ENCODE measurements around the gene ZGPAT.
"Not testable (repeated sequence)": the region's sequence is repeated elsewhere in the genome, so short reads cannot be mapped to it uniquely, and the experiment has no call there.

ZGPAT gene

DNA sequence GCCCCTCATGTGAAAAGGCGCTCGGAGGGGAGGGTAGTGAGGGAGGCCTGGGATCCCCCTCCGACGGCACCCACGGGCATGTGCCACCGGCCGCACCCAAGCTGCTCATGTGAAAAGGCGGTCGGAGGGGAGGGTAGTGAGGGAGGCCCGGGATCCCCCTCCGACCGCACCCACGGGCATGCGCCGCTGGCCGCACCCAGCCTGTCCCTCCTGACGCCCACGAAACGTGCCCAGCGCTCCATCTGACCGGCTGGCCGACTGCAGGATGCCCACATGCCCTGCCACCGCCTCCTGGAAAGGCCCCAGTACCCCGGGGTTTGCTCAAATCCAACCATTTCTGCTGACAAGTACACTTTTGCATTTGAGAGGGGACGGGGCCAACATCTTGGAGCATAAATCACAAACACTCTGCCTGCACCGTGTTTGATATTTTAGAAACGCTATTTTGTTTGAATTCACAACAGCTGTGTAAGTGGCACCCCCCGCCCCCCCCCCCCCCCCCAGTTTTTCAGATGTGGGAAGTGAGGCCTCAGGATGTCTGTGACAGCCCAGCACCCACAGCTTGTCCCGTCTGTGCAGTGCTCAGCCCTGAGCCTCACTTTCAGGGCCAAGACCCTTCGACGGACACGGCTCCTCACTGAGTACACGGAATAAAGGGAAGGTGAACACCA is 65.9 kb downstream of the ZGPAT start:
- Histone ChIP-seq H4K20me1 (ENCODE audit: insufficient read depth, low read length) (no peaks in the 10 kb centered on the region), H3K4me2 (ENCODE audit: low read length) (peak overlapping the region; percentile 53), H3K4me3 (ENCODE audit: low read length) (no peak overlapping the region), H3K4me1 (ENCODE audit: low read length) (peaks cover 6% of the 10 kb centered on the region; the same call in 1 of the 2 replicates), H2AFZ (ENCODE audit: low read depth, low read length) (no peak overlapping the region), H3K9me3 (ENCODE audit: insufficient read depth, low read length) (peaks cover 5% of the 10 kb centered on the region; the same call in 1 of the 2 replicates), H3K27me3 (ENCODE audit: low read depth, low read length) (no peaks in the 10 kb centered on the region), H3K79me2 (ENCODE audit: low read length) (no peaks in the 10 kb centered on the region), H3K36me3 (replicated peaks; ENCODE audit: low read depth, low read length) (no peaks in the 10 kb centered on the region), H3K27ac (ENCODE audit: low read length) (no peak overlapping the region), H3K9ac (ENCODE audit: low read length) (no peak overlapping the region)
- TF ChIP-seq EZH2phosphoT487 (IDR thresholded peaks at IDR 0.05; ENCODE audit: low read depth) (no peak), CTCF (IDR thresholded peaks at IDR 0.05; ENCODE audit: low read depth, low read length) (no peak)

DNA sequence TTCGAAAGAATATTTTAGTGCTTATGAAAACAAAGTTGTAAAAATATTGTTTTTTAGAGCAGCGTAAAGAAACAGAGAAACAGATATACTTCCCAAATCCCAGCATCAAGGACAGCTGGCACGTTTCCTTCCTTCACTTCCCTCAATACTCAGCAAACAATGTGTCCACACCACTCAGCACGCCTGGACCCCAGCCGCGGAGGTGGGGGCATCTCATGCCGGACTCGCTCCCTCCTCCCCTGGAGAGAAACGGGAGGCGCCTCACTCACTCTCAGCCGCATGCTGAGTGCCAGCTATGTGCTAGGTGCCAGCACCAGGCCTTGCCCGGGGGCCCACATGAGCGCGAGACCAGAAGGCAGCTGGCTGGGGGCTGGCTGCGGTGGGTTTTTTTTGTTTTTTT is 66.5 kb downstream of the ZGPAT start:
- Histone ChIP-seq H3K27me3 (ENCODE audit: low read depth, low read length) (no peaks in the 10 kb centered on the region), H4K20me1 (ENCODE audit: insufficient read depth, low read length) (no peaks in the 10 kb centered on the region), H3K27ac (ENCODE audit: low read length) (no peak overlapping the region), H3K9ac (ENCODE audit: low read length) (no peak overlapping the region), H3K79me2 (ENCODE audit: low read length) (no peaks in the 10 kb centered on the region), H3K36me3 (replicated peaks; ENCODE audit: low read depth, low read length) (no peaks in the 10 kb centered on the region), H3K4me1 (ENCODE audit: low read length) (peaks cover 6% of the 10 kb centered on the region; the same call in 1 of the 2 replicates), H3K4me3 (ENCODE audit: low read length) (no peak overlapping the region), H3K9me3 (ENCODE audit: insufficient read depth, low read length) (peaks cover 5% of the 10 kb centered on the region; the same call in 1 of the 2 replicates), H3K4me2 (ENCODE audit: low read length) (no peak overlapping the region), H2AFZ (ENCODE audit: low read depth, low read length) (no peak overlapping the region)
- no peak for TF ChIP-seq EZH2phosphoT487 (IDR thresholded peaks at IDR 0.05; ENCODE audit: low read depth)
- TF ChIP-seq CTCF (IDR thresholded peaks at IDR 0.05; ENCODE audit: low read depth, low read length), result no peak

DNA sequence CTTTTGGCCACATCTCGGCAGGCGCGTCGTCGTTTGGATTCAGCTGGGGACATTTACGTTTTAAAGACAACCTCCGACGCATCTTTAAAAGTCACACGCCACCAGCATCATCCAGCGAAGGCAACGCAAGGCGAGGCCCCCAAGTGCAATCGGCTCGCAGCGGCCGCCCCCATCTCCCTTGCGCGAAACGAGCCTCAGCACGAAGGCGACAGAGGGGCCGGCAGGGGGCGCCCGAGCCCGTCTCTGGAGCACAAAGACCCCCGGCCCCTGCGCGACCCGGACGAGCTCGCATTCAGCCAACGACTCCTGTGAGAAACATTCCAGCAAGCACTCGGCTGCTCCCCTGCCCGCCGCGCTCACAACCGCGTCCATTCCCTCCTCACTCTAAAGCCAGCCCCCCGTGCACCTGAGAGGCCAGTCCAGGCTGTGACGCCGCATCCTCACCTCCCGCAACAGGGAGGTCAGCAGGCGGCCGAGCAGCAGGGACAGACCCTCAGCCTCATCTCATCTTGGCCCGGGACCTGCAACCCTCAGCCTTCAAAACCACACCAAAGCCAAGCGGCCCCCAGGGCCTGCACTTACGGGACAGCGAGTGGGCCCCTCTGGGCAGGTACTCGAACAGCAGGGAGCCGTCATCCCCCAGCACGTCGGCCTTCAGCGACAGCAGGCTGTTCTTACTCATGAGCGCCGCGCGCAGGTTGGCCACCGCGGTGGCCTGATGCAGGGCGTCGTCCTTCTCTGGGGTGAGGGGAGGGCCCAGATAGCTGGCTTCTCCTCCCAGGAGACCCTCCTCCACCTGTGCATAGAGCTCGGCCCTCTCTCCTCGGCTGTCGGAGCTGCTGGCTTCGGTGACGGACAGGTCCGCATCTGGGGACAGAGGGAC is 67.5 kb downstream of the ZGPAT start:
- no peaks in the 10 kb centered on the region for H4K20me1 ChIP-seq (ENCODE audit: insufficient read depth, low read length)
- H3K9me3 ChIP-seq (ENCODE audit: insufficient read depth, low read length), result peaks cover 5% of the 10 kb centered on the region; the same call in 1 of the 2 replicates
- H3K4me2 ChIP-seq (ENCODE audit: low read length), result no peak overlapping the region
- H3K27me3 ChIP-seq (ENCODE audit: low read depth, low read length), result no peaks in the 10 kb centered on the region
- H3K4me3 ChIP-seq (ENCODE audit: low read length), result no peak overlapping the region
- peaks cover 6% of the 10 kb centered on the region; the same call in 1 of the 2 replicates for H3K4me1 ChIP-seq (ENCODE audit: low read length)
- no peaks in the 10 kb centered on the region for H3K36me3 ChIP-seq (replicated peaks; ENCODE audit: low read depth, low read length)
- H3K79me2 ChIP-seq (ENCODE audit: low read length), result no peaks in the 10 kb centered on the region
- no peak overlapping the region for H2AFZ ChIP-seq (ENCODE audit: low read depth, low read length)
- no peak overlapping the region for H3K27ac ChIP-seq (ENCODE audit: low read length)
- TF ChIP-seq CTCF (IDR thresholded peaks at IDR 0.05; ENCODE audit: low read depth, low read length), result no peak
- TF ChIP-seq EZH2phosphoT487 (IDR thresholded peaks at IDR 0.05; ENCODE audit: low read depth), result no peak
- H3K9ac ChIP-seq (ENCODE audit: low read length), result no peak overlapping the region

DNA sequence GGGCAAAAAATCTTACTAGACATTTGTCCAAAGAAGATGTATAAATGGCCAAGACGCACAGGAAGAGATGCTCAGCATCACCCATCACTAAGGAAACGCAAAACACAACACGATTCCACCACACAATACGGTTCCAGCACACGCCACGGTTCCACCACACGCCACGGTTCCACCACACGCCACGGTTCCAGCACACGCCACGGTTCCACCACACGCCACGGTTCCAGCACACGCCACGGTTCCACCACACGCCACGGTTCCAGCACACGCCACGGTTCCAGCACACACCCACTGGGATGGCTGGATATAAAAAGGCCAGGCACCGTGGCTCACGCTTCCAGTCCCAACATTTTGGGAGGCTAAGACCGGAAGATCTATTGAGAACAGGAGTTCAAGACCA is 69.0 kb downstream of the ZGPAT start:
- H3K9me3 ChIP-seq (ENCODE audit: insufficient read depth, low read length); H3K36me3 ChIP-seq (replicated peaks; ENCODE audit: low read depth, low read length); H3K4me2 ChIP-seq (ENCODE audit: low read length); H2AFZ ChIP-seq (ENCODE audit: low read depth, low read length); H3K27ac ChIP-seq (ENCODE audit: low read length); H3K27me3 ChIP-seq (ENCODE audit: low read depth, low read length); H4K20me1 ChIP-seq (ENCODE audit: insufficient read depth, low read length); H3K4me1 ChIP-seq (ENCODE audit: low read length); H3K79me2 ChIP-seq (ENCODE audit: low read length); H3K9ac ChIP-seq (ENCODE audit: low read length); H3K4me3 ChIP-seq (ENCODE audit: low read length): not testable (repeated sequence)
